HEK293 (cell line): ENCODE data around the gene TPM1.

ENCODE experiments used
- CTCF ChIA-PET: fragments of 350-600 bp; formaldehyde crosslinking; extraction: SDS; loops from one replicate; lab custom pipeline; 2021; ENCODE audit warnings: antibody characterized with exemption; lab: Yijun Ruan, JAX
- POLR2A ChIA-PET: fragments of 300-600 bp; formaldehyde crosslinking; extraction: SDS; loops from one replicate; lab custom pipeline; 2020; ENCODE audit warnings: antibody characterized with exemption, inconsistent platforms; lab: Yijun Ruan, JAX
- H3K27ac ChIP-seq: fragments of 200-500 bp; sonication (Bioruptor generic); 2 replicates; pipeline ENCODE4 v1.5.1; 2014; ENCODE audit warnings: low read depth, low read length, control low read depth, inconsistent platforms; ENCODE audit errors: extremely low read depth
- H3K36me3 ChIP-seq, 2 experiments: fragments of 200-500 bp in 1 of 2; sonication (Bioruptor generic) in 1 of 2; 1 replicate in 1 of 2; 2 replicates in 1 of 2; pipeline ENCODE4 v1.5.1; 2014 to 2017; ENCODE audit warnings: inconsistent platforms in 2 of 2, low read length in 2 of 2; ENCODE audit not compliant: control insufficient read depth in 2 of 2, insufficient read depth in 1 of 2
- H3K4me1 ChIP-seq: fragments of 200-500 bp; sonication (Bioruptor generic); 2 replicates; pipeline ENCODE4 v1.5.1; 2014; ENCODE audit warnings: mild to moderate bottlenecking, low read length, inconsistent platforms; ENCODE audit not compliant: control insufficient read depth, insufficient read depth
- H3K4me3 ChIP-seq: 2 replicates; pipeline ENCODE4 v1.5.1; 2011; ENCODE audit warnings: low read depth, mild to moderate bottlenecking, control low read depth, low read length, moderate library complexity
- H3K9me3 ChIP-seq: fragments of 200-500 bp; sonication (Bioruptor generic); 2 replicates; pipeline ENCODE4 v1.5.1; 2014; ENCODE audit warnings: low read depth, low read length, inconsistent platforms; ENCODE audit not compliant: control insufficient read depth, insufficient read depth
- BCL11B ChIP-seq: fragments of 450-650 bp; formaldehyde crosslinking; IDR thresholded peaks from 2 replicates; pipeline ENCODE4 v1.5.1; 2016; ENCODE audit warnings: low read depth, missing biosample characterization, missing genetic modification characterization
- KLF10 ChIP-seq: fragments of 450-650 bp; IDR thresholded peaks from 2 replicates; pipeline ENCODE4 v1.5.1; 2018; ENCODE audit warnings: missing biosample characterization, mild to moderate bottlenecking, missing genetic modification characterization
- KLF7 ChIP-seq: fragments of 450-650 bp; formaldehyde crosslinking; IDR thresholded peaks from 2 replicates; pipeline ENCODE4 v1.5.1; 2016; ENCODE audit warnings: missing biosample characterization, missing genetic modification characterization, borderline replicate concordance
- KLF8 ChIP-seq: fragments of 450-650 bp; formaldehyde crosslinking; IDR thresholded peaks from 2 replicates; pipeline ENCODE4 v1.5.1; 2016; ENCODE audit warnings: missing biosample characterization, missing genetic modification characterization
- RBAK ChIP-seq: fragments of 450-650 bp; formaldehyde crosslinking; IDR thresholded peaks from 2 replicates; pipeline ENCODE4 v1.5.1; 2016; ENCODE audit warnings: missing biosample characterization, missing genetic modification characterization
- YY1 ChIP-seq: fragments of 450-650 bp; formaldehyde crosslinking; IDR thresholded peaks from 2 replicates; pipeline ENCODE4 v1.5.1; 2018; ENCODE audit warnings: missing biosample characterization, missing genetic modification characterization
- ZBTB1 ChIP-seq: fragments of 450-650 bp; formaldehyde crosslinking; IDR thresholded peaks from 2 replicates; pipeline ENCODE4 v1.5.1; 2016; ENCODE audit warnings: missing biosample characterization, missing genetic modification characterization
- ZNF146 ChIP-seq: fragments of 450-650 bp; formaldehyde crosslinking; IDR thresholded peaks from 2 replicates; pipeline ENCODE4 v1.5.1; 2016; ENCODE audit warnings: missing biosample characterization, missing genetic modification characterization
- ZNF37A ChIP-seq: fragments of 450-650 bp; IDR thresholded peaks from 2 replicates; pipeline ENCODE4 v1.5.1; 2018; ENCODE audit warnings: missing biosample characterization, missing genetic modification characterization
- ZNF426 ChIP-seq: fragments of 450-650 bp; formaldehyde crosslinking; IDR thresholded peaks from 2 replicates; pipeline ENCODE4 v1.5.1; 2017; ENCODE audit warnings: missing biosample characterization, missing genetic modification characterization, mild to moderate bottlenecking, inconsistent platforms, moderate library complexity
- ZNF629 ChIP-seq: fragments of 450-650 bp; formaldehyde crosslinking; IDR thresholded peaks from 2 replicates; pipeline ENCODE4 v1.5.1; 2017; ENCODE audit warnings: missing biosample characterization, missing genetic modification characterization
- ZNF777 ChIP-seq: fragments of 450-650 bp; formaldehyde crosslinking; IDR thresholded peaks from 2 replicates; pipeline ENCODE4 v1.5.1; 2017; ENCODE audit warnings: missing biosample characterization, missing genetic modification characterization, borderline replicate concordance
- TF ChIP-seq, protein P1 (sequence below): fragments of 450-650 bp; formaldehyde crosslinking; IDR thresholded peaks from 2 replicates; pipeline ENCODE4 v1.5.1; 2017; ENCODE audit warnings: missing biosample characterization, missing genetic modification characterization
- TF ChIP-seq, protein P2 (sequence below): fragments of 450-650 bp; formaldehyde crosslinking; IDR thresholded peaks from 2 replicates; pipeline ENCODE4 v1.5.1; 2016; ENCODE audit warnings: missing biosample characterization, missing genetic modification characterization
- TF ChIP-seq, protein P3 (sequence below): fragments of 450-650 bp; formaldehyde crosslinking; conservative IDR thresholded peaks from 2 replicates; pipeline ENCODE4 v1.5.1; 2016; ENCODE audit warnings: low read depth, missing biosample characterization, missing genetic modification characterization
- TF ChIP-seq, protein P4 (sequence below): fragments of 450-650 bp; formaldehyde crosslinking; IDR thresholded peaks from 2 replicates; pipeline ENCODE4 v1.5.1; 2016; ENCODE audit warnings: missing biosample characterization, missing genetic modification characterization, low read depth
- TF ChIP-seq, protein P5 (sequence below): fragments of 450-650 bp; formaldehyde crosslinking; IDR thresholded peaks from 2 replicates; pipeline ENCODE4; 2016; ENCODE audit warnings: missing biosample characterization, missing genetic modification characterization
- TF ChIP-seq, protein P6 (sequence below): fragments of 450-650 bp; formaldehyde crosslinking; IDR thresholded peaks from 2 replicates; pipeline ENCODE4 v1.5.1; 2016; ENCODE audit warnings: missing biosample characterization, missing genetic modification characterization
- TF ChIP-seq, protein P7 (sequence below): fragments of 450-650 bp; formaldehyde crosslinking; IDR thresholded peaks from 2 replicates; pipeline ENCODE4 v1.5.1; 2016; ENCODE audit warnings: missing biosample characterization, missing genetic modification characterization
- TF ChIP-seq, protein P8 (sequence below): fragments of 450-650 bp; IDR thresholded peaks from 2 replicates; pipeline ENCODE4 v1.5.1; 2018; ENCODE audit warnings: missing biosample characterization, mild to moderate bottlenecking, missing genetic modification characterization

The TPM1 gene

DNA sequence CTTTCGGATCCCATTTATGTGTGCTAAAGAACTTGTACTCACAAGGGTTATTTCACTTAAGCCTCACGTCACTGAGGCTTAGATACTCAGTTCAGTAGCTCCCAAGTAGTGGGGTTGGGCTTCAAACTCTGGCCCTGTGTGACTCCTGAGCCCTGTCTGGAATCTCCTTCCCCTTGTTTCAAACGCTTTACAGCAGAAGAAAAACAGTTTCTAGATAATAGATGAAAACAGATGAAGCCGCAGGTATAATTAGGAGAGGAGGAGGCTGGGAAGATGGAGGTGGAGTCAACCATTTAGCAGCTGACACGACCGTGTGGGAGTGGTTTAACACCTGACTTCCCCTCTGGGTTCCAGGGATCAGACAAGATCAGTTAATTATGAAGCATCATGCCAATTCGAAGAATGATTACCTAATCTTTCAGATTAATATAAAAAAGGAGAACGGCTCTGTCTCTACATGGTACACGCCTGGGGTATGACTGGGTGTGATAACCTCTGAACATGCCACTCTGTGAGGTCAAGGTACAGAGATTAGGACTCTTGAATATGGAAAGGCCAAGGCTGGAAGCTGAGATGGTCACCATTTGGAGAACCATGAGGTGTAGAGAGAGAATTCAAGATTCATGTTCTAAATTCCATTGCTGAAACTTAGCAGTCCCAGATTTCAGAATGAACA is 31.1 kb downstream of the TPM1 start:
- no peak overlapping the region for H3K27ac ChIP-seq
- POLR2A ChIA-PET: no interaction called here

More for the DNA sequence above, 31.1 kb downstream of the TPM1 start:
- CTCF ChIA-PET: interaction anchor here (0.7 to 1.5 kb wide), 4 partner anchors 14 to 86 kb away, joined by 3 to 4 read pairs (median 3); no protein-coding TSS in a partner anchor
- no peaks in the 10 kb centered on the region for H3K4me1 ChIP-seq
- peaks cover 0 to 18% of the 10 kb centered on the region in 2 experiments; a peak in 1 of 3 replicates for H3K36me3 ChIP-seq
- H3K4me3 ChIP-seq: no peak overlapping the region
- TF ChIP-seq, protein P1, sequence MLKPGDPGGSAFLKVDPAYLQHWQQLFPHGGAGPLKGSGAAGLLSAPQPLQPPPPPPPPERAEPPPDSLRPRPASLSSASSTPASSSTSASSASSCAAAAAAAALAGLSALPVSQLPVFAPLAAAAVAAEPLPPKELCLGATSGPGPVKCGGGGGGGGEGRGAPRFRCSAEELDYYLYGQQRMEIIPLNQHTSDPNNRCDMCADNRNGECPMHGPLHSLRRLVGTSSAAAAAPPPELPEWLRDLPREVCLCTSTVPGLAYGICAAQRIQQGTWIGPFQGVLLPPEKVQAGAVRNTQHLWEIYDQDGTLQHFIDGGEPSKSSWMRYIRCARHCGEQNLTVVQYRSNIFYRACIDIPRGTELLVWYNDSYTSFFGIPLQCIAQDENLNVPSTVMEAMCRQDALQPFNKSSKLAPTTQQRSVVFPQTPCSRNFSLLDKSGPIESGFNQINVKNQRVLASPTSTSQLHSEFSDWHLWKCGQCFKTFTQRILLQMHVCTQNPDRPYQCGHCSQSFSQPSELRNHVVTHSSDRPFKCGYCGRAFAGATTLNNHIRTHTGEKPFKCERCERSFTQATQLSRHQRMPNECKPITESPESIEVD (tag by site-specific recombination): no peak
- TF ChIP-seq, protein P2, sequence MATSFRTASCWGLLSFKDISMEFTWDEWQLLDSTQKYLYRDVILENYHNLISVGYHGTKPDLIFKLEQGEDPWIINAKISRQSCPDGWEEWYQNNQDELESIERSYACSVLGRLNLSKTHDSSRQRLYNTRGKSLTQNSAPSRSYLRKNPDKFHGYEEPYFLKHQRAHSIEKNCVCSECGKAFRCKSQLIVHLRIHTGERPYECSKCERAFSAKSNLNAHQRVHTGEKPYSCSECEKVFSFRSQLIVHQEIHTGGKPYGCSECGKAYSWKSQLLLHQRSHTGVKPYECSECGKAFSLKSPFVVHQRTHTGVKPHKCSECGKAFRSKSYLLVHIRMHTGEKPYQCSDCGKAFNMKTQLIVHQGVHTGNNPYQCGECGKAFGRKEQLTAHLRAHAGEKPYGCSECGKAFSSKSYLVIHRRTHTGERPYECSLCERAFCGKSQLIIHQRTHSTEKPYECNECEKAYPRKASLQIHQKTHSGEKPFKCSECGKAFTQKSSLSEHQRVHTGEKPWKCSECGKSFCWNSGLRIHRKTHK: no peak
- TF ChIP-seq KLF7 (tag by site-specific recombination) (no peak), ZNF777 (no peak), ZNF629 (tag by site-specific recombination) (no peak), ZNF146 (tag by site-specific recombination) (no peak), YY1 (tag by site-specific recombination) (no peak), BCL11B (tag by site-specific recombination) (no peak), ZNF37A (no peak), ZBTB1 (no peak), ZNF426 (tag by site-specific recombination) (no peak), RBAK (tag by site-specific recombination) (no peak), KLF10 (tag by site-specific recombination) (no peak), KLF8 (tag by site-specific recombination) (no peak)
- TF ChIP-seq, protein P3, sequence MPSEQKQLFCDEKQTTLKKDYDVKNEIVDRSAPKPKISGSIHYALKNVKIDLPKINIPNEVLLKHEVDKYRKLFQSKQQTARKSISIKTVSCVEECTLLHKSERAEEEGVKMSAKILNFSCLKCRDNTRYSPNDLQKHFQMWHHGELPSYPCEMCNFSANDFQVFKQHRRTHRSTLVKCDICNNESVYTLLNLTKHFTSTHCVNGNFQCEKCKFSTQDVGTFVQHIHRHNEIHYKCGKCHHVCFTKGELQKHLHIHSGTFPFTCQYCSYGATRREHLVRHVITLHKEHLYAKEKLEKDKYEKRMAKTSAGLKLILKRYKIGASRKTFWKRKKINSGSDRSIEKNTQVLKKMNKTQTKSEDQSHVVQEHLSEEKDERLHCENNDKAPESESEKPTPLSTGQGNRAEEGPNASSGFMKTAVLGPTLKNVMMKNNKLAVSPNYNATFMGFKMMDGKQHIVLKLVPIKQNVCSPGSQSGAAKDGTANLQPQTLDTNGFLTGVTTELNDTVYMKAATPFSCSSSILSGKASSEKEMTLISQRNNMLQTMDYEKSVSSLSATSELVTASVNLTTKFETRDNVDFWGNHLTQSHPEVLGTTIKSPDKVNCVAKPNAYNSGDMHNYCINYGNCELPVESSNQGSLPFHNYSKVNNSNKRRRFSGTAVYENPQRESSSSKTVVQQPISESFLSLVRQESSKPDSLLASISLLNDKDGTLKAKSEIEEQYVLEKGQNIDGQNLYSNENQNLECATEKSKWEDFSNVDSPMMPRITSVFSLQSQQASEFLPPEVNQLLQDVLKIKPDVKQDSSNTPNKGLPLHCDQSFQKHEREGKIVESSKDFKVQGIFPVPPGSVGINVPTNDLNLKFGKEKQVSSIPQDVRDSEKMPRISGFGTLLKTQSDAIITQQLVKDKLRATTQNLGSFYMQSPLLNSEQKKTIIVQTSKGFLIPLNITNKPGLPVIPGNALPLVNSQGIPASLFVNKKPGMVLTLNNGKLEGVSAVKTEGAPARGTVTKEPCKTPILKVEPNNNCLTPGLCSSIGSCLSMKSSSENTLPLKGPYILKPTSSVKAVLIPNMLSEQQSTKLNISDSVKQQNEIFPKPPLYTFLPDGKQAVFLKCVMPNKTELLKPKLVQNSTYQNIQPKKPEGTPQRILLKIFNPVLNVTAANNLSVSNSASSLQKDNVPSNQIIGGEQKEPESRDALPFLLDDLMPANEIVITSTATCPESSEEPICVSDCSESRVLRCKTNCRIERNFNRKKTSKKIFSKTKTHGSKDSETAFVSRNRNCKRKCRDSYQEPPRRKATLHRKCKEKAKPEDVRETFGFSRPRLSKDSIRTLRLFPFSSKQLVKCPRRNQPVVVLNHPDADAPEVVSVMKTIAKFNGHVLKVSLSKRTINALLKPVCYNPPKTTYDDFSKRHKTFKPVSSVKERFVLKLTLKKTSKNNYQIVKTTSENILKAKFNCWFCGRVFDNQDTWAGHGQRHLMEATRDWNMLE (tag by site-specific recombination): no peak
- TF ChIP-seq, protein P4, sequence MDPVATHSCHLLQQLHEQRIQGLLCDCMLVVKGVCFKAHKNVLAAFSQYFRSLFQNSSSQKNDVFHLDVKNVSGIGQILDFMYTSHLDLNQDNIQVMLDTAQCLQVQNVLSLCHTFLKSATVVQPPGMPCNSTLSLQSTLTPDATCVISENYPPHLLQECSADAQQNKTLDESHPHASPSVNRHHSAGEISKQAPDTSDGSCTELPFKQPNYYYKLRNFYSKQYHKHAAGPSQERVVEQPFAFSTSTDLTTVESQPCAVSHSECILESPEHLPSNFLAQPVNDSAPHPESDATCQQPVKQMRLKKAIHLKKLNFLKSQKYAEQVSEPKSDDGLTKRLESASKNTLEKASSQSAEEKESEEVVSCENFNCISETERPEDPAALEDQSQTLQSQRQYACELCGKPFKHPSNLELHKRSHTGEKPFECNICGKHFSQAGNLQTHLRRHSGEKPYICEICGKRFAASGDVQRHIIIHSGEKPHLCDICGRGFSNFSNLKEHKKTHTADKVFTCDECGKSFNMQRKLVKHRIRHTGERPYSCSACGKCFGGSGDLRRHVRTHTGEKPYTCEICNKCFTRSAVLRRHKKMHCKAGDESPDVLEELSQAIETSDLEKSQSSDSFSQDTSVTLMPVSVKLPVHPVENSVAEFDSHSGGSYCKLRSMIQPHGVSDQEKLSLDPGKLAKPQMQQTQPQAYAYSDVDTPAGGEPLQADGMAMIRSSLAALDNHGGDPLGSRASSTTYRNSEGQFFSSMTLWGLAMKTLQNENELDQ (tag by site-specific recombination): no peak
- TF ChIP-seq, protein P5, sequence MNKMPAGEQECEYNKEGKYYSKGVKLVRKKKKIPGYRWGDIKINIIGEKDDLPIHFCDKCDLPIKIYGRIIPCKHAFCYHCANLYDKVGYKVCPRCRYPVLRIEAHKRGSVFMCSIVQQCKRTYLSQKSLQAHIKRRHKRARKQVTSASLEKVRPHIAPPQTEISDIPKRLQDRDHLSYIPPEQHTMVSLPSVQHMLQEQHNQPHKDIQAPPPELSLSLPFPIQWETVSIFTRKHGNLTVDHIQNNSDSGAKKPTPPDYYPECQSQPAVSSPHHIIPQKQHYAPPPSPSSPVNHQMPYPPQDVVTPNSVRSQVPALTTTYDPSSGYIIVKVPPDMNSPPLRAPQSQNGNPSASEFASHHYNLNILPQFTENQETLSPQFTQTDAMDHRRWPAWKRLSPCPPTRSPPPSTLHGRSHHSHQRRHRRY (tag by site-specific recombination): no peak
- TF ChIP-seq, protein P6, sequence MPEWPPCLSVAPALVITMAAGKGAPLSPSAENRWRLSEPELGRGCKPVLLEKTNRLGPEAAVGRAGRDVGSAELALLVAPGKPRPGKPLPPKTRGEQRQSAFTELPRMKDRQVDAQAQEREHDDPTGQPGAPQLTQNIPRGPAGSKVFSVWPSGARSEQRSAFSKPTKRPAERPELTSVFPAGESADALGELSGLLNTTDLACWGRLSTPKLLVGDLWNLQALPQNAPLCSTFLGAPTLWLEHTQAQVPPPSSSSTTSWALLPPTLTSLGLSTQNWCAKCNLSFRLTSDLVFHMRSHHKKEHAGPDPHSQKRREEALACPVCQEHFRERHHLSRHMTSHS (tag by site-specific recombination): no peak
- TF ChIP-seq, protein P7, sequence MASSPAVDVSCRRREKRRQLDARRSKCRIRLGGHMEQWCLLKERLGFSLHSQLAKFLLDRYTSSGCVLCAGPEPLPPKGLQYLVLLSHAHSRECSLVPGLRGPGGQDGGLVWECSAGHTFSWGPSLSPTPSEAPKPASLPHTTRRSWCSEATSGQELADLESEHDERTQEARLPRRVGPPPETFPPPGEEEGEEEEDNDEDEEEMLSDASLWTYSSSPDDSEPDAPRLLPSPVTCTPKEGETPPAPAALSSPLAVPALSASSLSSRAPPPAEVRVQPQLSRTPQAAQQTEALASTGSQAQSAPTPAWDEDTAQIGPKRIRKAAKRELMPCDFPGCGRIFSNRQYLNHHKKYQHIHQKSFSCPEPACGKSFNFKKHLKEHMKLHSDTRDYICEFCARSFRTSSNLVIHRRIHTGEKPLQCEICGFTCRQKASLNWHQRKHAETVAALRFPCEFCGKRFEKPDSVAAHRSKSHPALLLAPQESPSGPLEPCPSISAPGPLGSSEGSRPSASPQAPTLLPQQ (tag by site-specific recombination): no peak
- TF ChIP-seq, protein P8, sequence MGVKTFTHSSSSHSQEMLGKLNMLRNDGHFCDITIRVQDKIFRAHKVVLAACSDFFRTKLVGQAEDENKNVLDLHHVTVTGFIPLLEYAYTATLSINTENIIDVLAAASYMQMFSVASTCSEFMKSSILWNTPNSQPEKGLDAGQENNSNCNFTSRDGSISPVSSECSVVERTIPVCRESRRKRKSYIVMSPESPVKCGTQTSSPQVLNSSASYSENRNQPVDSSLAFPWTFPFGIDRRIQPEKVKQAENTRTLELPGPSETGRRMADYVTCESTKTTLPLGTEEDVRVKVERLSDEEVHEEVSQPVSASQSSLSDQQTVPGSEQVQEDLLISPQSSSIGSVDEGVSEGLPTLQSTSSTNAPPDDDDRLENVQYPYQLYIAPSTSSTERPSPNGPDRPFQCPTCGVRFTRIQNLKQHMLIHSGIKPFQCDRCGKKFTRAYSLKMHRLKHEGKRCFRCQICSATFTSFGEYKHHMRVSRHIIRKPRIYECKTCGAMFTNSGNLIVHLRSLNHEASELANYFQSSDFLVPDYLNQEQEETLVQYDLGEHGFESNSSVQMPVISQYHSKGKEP (tag by site-specific recombination): no peak
- TF ChIP-seq, all 188 proteins: peak for 0
- no peaks in the 10 kb centered on the region for H3K9me3 ChIP-seq
